HuH-7 (cell line): Measurements from ENCODE around the gene KRT83.
"Not testable (repeated sequence)": the region's sequence is repeated elsewhere in the genome, so short reads cannot be mapped to it uniquely, and the experiment has no call there.

ENCODE experiments used
- DNase-seq: peaks from one replicate; pipeline ENCODE4 v3.0.0; 2011; ENCODE audit warnings: low spot score

Gene KRT83

GRCh38 chr12:52353766-52354165 is 32.6 kb upstream of the KRT83 start:
- DNase-seq, result no peak

GRCh38 chr12:52352951-52353350 is 31.8 kb upstream of the KRT83 start:
- DNase-seq, result no peak

- no peak for DNase-seq
These were observed 30.2 kb upstream of the KRT83 start for GRCh38 chr12:52351196-52352059.

GRCh38 chr12:52350786-52351185 is 29.6 kb upstream of the KRT83 start:
- no peak for DNase-seq

- no peak for DNase-seq
These were observed 28.9 kb upstream of the KRT83 start for GRCh38 chr12:52350021-52350620.

GRCh38 chr12:52349196-52349595 is 28.0 kb upstream of the KRT83 start:
- DNase-seq, result no peak

- no peak for DNase-seq
These were observed 26.6 kb upstream of the KRT83 start for GRCh38 chr12:52347551-52348510.

GRCh38 chr12:52347016-52347415 is 25.8 kb upstream of the KRT83 start:
- DNase-seq, result no peak

GRCh38 chr12:52346593-52346992 is 25.4 kb upstream of the KRT83 start:
- DNase-seq, result no peak

- not testable (repeated sequence) for DNase-seq
These were observed 23.8 kb upstream of the KRT83 start for GRCh38 chr12:52345041-52345440.

GRCh38 chr12:52344111-52344510 is 22.9 kb upstream of the KRT83 start:
- no peak for DNase-seq

GRCh38 chr12:52343550-52343949 is 22.4 kb upstream of the KRT83 start:
- DNase-seq, result no peak

GRCh38 chr12:52342781-52343490 is 21.7 kb upstream of the KRT83 start:
- DNase-seq, result no peak

- no peak for DNase-seq
These were observed 19.9 kb upstream of the KRT83 start for GRCh38 chr12:52341066-52341580.

GRCh38 chr12:52338241-52338960 is 17.2 kb upstream of the KRT83 start:
- DNase-seq, result no peak

GRCh38 chr12:52337054-52337453 is 15.9 kb upstream of the KRT83 start:
- DNase-seq, result no peak

- no peak for DNase-seq
These were observed 15.4 kb upstream of the KRT83 start for GRCh38 chr12:52336641-52337040.

- DNase-seq, result no peak
These were observed 14.5 kb upstream of the KRT83 start for GRCh38 chr12:52335598-52336262.

- DNase-seq, result no peak
These were observed 13.0 kb upstream of the KRT83 start for GRCh38 chr12:52334185-52334584.

GRCh38 chr12:52333321-52333720 is 12.1 kb upstream of the KRT83 start:
- no peak for DNase-seq
